Psoas muscle (tissue), 8 donors: ENCODE results near the gene UBE2QL1. TPM values are rescaled to one million over a fixed set of nuclear protein-coding genes. Genes with fewer than 3 reads are reported as not detected.

Source experiments
- ATAC-seq, 4 donors: fragments of 200-7000 bp; cut with Tn5 transposase; one replicate each; pipeline ENCODE4 v1.9.1; 2020; ENCODE audit warnings: moderate library complexity in 3 of 4, mild to moderate bottlenecking in 2 of 4
- DNase-seq, 2 donors: peaks; one replicate each; pipeline ENCODE4 v3.0.0-alpha.2; 2020
- H3K27ac ChIP-seq: fragments of 200-600 bp; one replicate; pipeline ENCODE4 v1.8.0; 2022
- H3K27me3 ChIP-seq, 3 donors: fragments of 200-600 bp in 1 of 3; one replicate each; pipeline versions ENCODE4 v1.6.1 to v1.8.0; 2013 to 2022; ENCODE audit warnings: low read length in 2 of 3, mild to moderate bottlenecking in 2 of 3, moderate library complexity in 1 of 3; ENCODE audit not compliant: insufficient read depth in 3 of 3
- H3K36me3 ChIP-seq, 2 donors: fragments of 200-600 bp in 1 of 2; one replicate each; pipeline versions ENCODE4 v1.6.1 to v1.8.0; 2013 to 2022; ENCODE audit warnings: low read depth in 1 of 2, mild to moderate bottlenecking in 1 of 2, moderate library complexity in 1 of 2; ENCODE audit not compliant: insufficient read depth in 1 of 2
- H3K4me1 ChIP-seq: fragments of 200-600 bp; one replicate; pipeline ENCODE4 v1.8.0; 2022
- H3K4me3 ChIP-seq: fragments of 200-600 bp; one replicate; pipeline ENCODE4 v1.8.0; 2022; ENCODE audit warnings: mild to moderate bottlenecking
- H3K9me3 ChIP-seq: fragments of 200-600 bp; one replicate; pipeline ENCODE4 v1.8.0; 2022
- WGBS, 3 donors: extraction: QIAGEN DNeasy Blood & Tissue Kit; methylation state at CpG; one replicate each; pipeline versions ENCODE4 v1.1.6 to v1.1.7; 2013; 5-methylcytosine and 5-hydroxymethylcytosine counted together
- intact Hi-C, 2 donors: fragments of 100-400 bp; cut with DNase I; formaldehyde crosslinking; loops; one replicate each; pipeline versions ENCODE4 v1.11.0 to v1.14.2; 2022
- polyA plus RNA-seq, 3 donors: library from polyadenylated mRNA; stranded (reverse); fragments of 200-250 nt; gene quantifications; one replicate each; pipeline ENCODE4 v1.2.3, GENCODE V29; 2013
- total RNA-seq, 4 donors: library from RNA; stranded (reverse); fragmentation: NEBNext Ultra II Directional in 2 of 4; extraction: Animal tissue kit (Norgen Biotek cat#: 25700) in 2 of 4; gene quantifications; one replicate each; pipeline versions ENCODE4 v1.2.1 to v1.2.4, GENCODE V29; 2021 to 2023
- TF ChIP-seq, protein P1 (sequence below): fragments of 200-600 bp; IDR thresholded peaks from one replicate; pipeline ENCODE4 v1.8.0; 2022; ENCODE audit warnings: antibody characterized with exemption
- donor health status: healthy with polysubstance abuse.
- donor health status: DM: no; HTN: no; CAD: no; lungs with moderate emphysema.
- donor health status: Bipolar disorder and iron deficiency.
- donor health status: healthy.
- donor health status: DM: yes; HTN: yes; CAD: no.
- donor health status: DM: no; HTN: no; CAD: no.
- donor health status: DM: no; HTN: no; CAD: no.
- donor health status: DM: yes; HTN: yes; CAD: no.

UBE2QL1 gene
- total and polyA plus RNA-seq, 7 donors, result 3.2 to 96.2 (median 20.9) TPM

DNA sequence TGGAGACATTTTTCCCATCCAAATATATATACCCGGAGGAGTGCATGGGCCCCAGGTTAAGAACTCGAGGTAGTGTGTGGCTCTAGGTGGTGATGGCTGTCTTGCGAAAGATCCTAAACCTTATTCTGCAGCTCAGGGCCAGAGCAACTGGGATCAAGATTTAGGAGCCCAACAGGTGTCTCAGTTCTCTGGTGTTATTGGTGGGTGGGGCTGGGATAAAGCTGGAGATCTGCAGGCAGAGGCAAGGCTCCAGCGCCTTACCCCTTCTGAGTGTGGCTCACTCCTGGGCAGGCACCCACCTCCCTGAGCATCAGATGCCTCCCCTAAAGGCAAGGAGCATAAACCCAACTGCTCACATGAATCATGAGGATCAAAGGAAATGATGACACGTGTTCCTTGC is 11.2 kb downstream of the UBE2QL1 start:
- Histone ChIP-seq H3K36me3 (peaks cover 0 to 8% of the 10 kb centered on the region in 2 donors), H3K4me1 (peaks cover 63% of the 10 kb centered on the region), H3K27ac (peak overlapping the region; percentile 55), H3K4me3 (no peak overlapping the region), H3K9me3 (no peaks in the 10 kb centered on the region), H3K27me3 (no peaks in the 10 kb centered on the region)
- no peak for DNase-seq
- WGBS, 3 donors, result 41 to 56% (median 47%) methylated on average over 5 of the region's 5 CpGs
- intact Hi-C loops, result loop anchor here (5.0 to 10.0 kb wide), 5 partner anchors 32 to 255 kb away; partner anchors contain the start of gene TENT4A (in 1 of the 2)
- TF ChIP-seq, protein P1, sequence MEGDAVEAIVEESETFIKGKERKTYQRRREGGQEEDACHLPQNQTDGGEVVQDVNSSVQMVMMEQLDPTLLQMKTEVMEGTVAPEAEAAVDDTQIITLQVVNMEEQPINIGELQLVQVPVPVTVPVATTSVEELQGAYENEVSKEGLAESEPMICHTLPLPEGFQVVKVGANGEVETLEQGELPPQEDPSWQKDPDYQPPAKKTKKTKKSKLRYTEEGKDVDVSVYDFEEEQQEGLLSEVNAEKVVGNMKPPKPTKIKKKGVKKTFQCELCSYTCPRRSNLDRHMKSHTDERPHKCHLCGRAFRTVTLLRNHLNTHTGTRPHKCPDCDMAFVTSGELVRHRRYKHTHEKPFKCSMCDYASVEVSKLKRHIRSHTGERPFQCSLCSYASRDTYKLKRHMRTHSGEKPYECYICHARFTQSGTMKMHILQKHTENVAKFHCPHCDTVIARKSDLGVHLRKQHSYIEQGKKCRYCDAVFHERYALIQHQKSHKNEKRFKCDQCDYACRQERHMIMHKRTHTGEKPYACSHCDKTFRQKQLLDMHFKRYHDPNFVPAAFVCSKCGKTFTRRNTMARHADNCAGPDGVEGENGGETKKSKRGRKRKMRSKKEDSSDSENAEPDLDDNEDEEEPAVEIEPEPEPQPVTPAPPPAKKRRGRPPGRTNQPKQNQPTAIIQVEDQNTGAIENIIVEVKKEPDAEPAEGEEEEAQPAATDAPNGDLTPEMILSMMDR, result no peak
- ATAC-seq, result peak in 3 of 4 donors; percentile 15 to 39 (median 22)

DNA sequence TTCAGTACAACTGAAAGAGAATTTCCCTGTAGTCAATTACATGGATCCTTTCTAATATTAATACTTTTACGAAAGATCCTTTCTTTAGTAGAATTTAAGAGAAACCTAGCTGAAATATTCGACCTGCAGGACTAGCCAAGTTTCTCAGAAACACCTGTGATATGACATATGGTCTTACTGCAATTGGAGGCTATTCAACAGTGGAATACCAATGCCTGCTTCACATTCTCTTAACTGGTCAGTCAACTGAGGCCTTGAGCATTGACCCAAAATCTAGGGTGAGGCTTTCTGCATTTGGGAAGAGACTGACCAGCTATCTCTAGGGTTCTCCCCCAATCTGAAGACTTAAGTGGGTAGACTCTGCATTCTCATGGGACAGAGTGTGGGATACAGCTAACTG is 12.3 kb downstream of the UBE2QL1 start:
- DNase-seq (no peak), ATAC-seq (no peak)
- 61 to 69% (median 67%) methylated on average over 2 of the region's 2 CpGs for WGBS, 3 donors
- no peaks in the 10 kb centered on the region for H3K27me3 ChIP-seq
- TF ChIP-seq, protein P1, result no peak
- peak overlapping the region; percentile 53 for H3K27ac ChIP-seq
- no peaks in the 10 kb centered on the region for H3K9me3 ChIP-seq
- peaks cover 55% of the 10 kb centered on the region for H3K4me1 ChIP-seq
- peaks cover 0 to 8% of the 10 kb centered on the region in 2 donors for H3K36me3 ChIP-seq
- H3K4me3 ChIP-seq, result no peak overlapping the region
- intact Hi-C loops, result no loop called here

DNA sequence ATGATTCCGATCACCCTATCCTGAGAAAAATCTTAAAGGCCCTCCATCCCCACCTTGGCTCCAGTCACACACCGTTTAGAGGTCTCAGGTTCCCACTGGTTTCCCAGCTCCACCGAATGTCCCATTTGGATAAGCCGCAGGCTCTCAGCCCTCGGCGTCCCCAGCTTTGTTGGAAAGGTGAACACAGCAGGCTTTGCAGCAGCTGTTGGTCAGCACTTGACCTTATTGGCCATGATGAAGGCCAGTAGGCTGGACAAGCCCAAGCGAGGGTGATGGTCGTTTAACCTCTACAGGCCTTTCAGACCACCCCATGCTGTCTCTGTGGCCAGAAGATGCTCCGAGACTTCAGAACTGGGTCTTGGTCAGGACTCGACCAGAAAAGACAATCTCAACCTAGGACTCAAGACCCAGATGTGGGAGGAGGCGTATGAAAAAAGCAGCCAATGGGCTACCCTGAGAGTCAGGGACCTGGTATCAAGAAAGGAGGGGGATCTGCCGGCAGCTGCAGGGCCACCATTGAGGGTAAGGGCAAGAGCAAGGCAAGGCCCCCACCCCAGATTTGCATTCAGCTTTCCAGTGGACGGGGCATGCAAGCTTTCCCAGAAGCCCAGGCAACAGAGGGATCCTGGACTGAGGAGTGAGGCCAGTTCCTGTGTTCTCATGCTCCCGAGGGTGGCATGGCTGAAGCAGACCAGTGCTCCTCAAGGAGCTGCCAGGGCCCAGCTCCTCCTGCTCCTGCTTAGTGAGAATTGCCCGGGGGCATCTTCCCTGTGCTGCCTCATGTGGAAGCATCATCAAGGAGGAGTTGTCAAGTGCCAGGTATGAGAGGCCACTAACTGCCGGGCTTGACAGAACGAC is 13.4 kb downstream of the UBE2QL1 start:
- WGBS, 3 donors, result 66 to 78% (median 68%) methylated on average over 17 of the region's 17 CpGs
- H3K27me3 ChIP-seq, result no peaks in the 10 kb centered on the region
- no peaks in the 10 kb centered on the region for H3K9me3 ChIP-seq
- H3K4me3 ChIP-seq, result no peak overlapping the region
- peaks cover 0 to 8% of the 10 kb centered on the region in 2 donors for H3K36me3 ChIP-seq
- peak overlapping the region; percentile 53 for H3K27ac ChIP-seq
- intact Hi-C loops, result no loop called here
- TF ChIP-seq, protein P1, result no peak
- ATAC-seq (peak in 2 of 4 donors; percentile 27 to 29), DNase-seq (no peak)
- peaks cover 52% of the 10 kb centered on the region for H3K4me1 ChIP-seq

DNA sequence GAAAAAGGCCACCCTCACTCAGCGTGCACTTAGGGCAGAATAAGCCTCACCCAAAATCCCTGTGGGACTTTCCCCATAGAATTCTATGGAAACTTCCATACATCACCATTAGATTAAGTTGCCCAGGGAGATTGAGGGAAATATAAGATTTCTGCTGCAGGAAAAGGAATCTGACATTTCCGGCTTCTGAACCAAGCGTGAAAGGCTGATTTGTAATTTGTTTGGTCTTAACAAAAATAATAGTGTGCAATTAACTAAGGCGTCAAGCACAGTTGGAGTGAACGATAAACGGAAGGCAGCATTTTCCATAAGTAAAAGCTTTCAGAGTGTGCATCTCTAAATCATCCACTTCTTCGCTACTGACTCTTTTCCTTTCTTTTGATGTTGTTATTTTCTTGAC is 14.0 kb downstream of the UBE2QL1 start:
- WGBS, 3 donors, result 91 to 94% (median 92%) methylated on average over 7 of the region's 7 CpGs
- no peak overlapping the region for H3K4me3 ChIP-seq
- ATAC-seq (no peak), DNase-seq (no peak)
- H3K9me3 ChIP-seq, result no peaks in the 10 kb centered on the region
- H3K36me3 ChIP-seq, result peaks cover 0 to 5% of the 10 kb centered on the region in 2 donors
- H3K4me1 ChIP-seq, result peaks cover 53% of the 10 kb centered on the region
- TF ChIP-seq, protein P1, result no peak
- H3K27me3 ChIP-seq, result no peaks in the 10 kb centered on the region
- intact Hi-C loops, result no loop called here
- H3K27ac ChIP-seq, result peak overlapping the region; percentile 53
